Activated CD8-positive, alpha-beta memory T cell treated with anti-CD3 and anti-CD28 coated beads, Interleukin-2, amount 10 ng/mL, durations not matched to agents 7 days and 5 days (primary cell): ENCODE results near the gene RASAL2. TPM values are rescaled to one million over a fixed set of nuclear protein-coding genes. Genes with fewer than 3 reads are reported as not detected.

ENCODE experiments used
- ATAC-seq: fragments of 150-1000 bp; cut with Tn5 transposase; one replicate; pipeline ENCODE4 v1.10.0; 2021; ENCODE audit warnings: moderate library complexity
- CTCF ChIA-PET: fragments of 350-600 bp; sonication (Branson Sonifier 250); formaldehyde crosslinking; loops from one replicate; lab custom pipeline; 2021; ENCODE audit warnings: antibody characterized with exemption; lab: Charles Lee
- DNase-seq: peaks from one replicate; pipeline ENCODE4 v3.0.0-alpha.2; 2020
- H3K27ac Mint-ChIP-seq: one replicate; pipeline ENCODE4 v1.8.0; 2021; ENCODE audit warnings: mild to moderate bottlenecking, mixed read lengths
- H3K27me3 Mint-ChIP-seq: one replicate; pipeline ENCODE4 v1.8.0; 2021; ENCODE audit warnings: mixed read lengths
- H3K36me3 Mint-ChIP-seq: one replicate; pipeline ENCODE4 v1.8.0; 2021; ENCODE audit warnings: mild to moderate bottlenecking, mixed read lengths
- H3K4me1 Mint-ChIP-seq: one replicate; pipeline ENCODE4 v1.8.0; 2021; ENCODE audit warnings: mixed read lengths
- H3K4me3 Mint-ChIP-seq: one replicate; pipeline ENCODE4 v1.8.0; 2021; ENCODE audit warnings: mild to moderate bottlenecking, moderate library complexity, mixed read lengths
- H3K9me3 Mint-ChIP-seq: one replicate; pipeline ENCODE4 v1.8.0; 2022; ENCODE audit warnings: low read depth, mixed read lengths
- total RNA-seq, 2 experiments: library from RNA; stranded (reverse); gene quantifications; one replicate each; pipeline ENCODE4 v1.2.3, GENCODE V29; 2021

RASAL2 gene
- total RNA-seq, 2 experiments from 2014 or later, result not detected

DNA sequence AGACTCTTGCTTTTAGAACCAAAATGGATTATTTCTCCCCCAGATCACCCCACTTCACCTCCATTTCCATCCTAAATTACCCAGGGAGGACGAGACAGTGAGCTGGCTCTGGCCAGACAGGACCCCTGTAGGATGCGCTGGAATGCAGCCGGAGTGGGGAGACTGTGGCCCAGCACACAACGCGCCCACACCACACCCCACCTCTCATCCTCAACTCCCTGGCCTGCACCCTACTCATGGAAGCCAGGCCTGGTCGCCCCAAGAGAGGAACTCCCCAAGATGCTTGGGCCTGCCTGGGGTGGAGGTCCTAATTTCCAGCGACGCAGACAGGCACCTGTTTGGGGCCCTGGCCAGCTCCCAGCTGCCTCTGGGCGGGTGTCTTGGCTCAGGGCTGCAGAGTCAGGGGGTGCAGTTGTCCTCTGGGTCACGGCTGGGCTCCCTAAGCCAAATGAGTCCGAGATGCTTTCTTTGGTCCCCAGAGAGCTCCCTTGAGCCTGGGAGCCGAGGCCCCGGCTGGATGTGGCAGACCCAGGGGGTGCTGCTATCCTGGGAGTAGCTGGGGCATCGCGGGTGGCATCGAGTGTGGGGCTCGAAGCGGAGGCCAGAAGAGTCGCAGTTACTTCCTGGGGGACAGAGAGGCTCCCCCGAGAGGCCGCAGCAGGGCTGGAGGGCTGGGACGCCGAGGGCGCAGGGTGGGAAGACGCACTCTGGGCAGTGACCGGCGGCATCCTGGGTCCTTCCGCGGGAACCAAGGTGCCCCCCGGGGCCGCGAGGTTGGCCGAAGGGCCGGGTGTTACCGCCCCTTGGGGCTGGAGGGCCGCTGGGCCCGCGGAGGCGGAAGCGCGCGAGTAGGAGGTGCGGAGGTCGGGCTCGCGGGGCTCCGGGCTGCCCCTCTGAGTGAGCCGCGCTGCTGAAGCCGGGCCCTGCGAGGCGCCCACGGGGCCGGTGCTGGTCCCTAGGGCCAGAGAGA, 392.5 kb downstream of the RASAL2 start:
- CTCF ChIA-PET, result interaction anchor here (0.6 kb wide), 1 partner anchor 272 kb away, joined by 3 read pairs; no protein-coding TSS in a partner anchor
- H3K27me3 Mint-ChIP-seq, result peaks cover 4% of the 10 kb centered on the region
- no peaks in the 10 kb centered on the region for H3K9me3 Mint-ChIP-seq
- H3K4me1 Mint-ChIP-seq, result no peaks in the 10 kb centered on the region
- H3K36me3 Mint-ChIP-seq, result no peaks in the 10 kb centered on the region
- DNase-seq (no peak), ATAC-seq (no peak)
- H3K4me3 Mint-ChIP-seq, result no peak overlapping the region
- no peak overlapping the region for H3K27ac Mint-ChIP-seq

DNA sequence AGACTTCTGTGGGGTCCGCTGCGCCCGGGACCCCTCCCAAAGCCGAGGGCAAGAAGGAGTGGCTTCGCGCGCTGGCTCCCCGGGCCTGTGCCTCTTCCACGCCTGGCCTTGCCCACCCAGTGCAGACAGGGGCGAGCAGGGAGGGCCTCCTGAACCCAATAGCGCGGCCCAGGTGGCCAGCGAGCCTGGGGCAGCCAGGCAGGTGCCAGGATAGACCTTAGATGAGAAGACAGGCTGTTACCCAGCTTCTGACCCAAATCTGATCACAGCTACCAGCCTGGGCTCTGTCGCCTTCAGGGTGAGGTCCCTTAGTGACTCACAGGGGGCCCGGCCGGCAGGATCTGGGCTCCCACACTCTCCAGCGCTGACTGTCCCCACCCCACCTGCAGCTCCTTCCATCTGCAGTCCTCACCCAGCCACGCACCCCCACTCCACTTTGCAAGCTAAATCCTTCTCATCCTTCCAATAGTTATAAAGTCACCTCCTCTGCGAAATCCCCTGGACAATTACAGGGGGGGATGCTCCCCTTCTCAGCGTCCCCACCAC, 393.2 kb downstream of the RASAL2 start:
- CTCF ChIA-PET, result no interaction called here

DNA sequence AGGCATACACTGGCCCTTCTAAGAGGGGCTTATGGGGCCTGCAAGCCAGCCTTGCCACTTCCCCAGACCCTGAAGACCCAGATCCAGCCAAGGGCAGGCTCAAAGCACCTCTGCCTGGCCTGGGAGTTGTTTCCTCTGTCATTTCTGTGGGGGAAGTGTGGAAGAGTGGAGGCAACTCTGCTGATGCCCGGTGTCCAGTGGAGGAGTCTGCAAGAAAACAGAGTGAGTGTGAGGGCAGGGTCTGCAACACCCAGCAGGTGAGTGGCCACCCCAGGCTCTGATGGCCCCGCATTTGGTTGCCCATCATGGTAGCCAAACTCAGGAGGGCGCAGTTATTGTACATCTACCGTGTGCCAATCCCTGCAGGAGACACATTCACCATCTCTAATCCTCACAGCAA, 394.5 kb downstream of the RASAL2 start:
- ATAC-seq, result no peak
- no peak for DNase-seq
- CTCF ChIA-PET, result no interaction called here
- Mint-ChIP-seq H3K4me1 (no peaks in the 10 kb centered on the region), H3K4me3 (no peak overlapping the region), H3K27me3 (peaks cover 4% of the 10 kb centered on the region), H3K36me3 (no peaks in the 10 kb centered on the region), H3K9me3 (no peaks in the 10 kb centered on the region), H3K27ac (no peak overlapping the region)

More for the DNA sequence above, 393.2 kb downstream of the RASAL2 start:
- DNase-seq, result no peak
- Mint-ChIP-seq H3K27me3 (peaks cover 4% of the 10 kb centered on the region), H3K27ac (no peak overlapping the region), H3K36me3 (no peaks in the 10 kb centered on the region), H3K4me1 (no peaks in the 10 kb centered on the region), H3K9me3 (no peaks in the 10 kb centered on the region), H3K4me3 (no peak overlapping the region)
- ATAC-seq, result no peak

DNA sequence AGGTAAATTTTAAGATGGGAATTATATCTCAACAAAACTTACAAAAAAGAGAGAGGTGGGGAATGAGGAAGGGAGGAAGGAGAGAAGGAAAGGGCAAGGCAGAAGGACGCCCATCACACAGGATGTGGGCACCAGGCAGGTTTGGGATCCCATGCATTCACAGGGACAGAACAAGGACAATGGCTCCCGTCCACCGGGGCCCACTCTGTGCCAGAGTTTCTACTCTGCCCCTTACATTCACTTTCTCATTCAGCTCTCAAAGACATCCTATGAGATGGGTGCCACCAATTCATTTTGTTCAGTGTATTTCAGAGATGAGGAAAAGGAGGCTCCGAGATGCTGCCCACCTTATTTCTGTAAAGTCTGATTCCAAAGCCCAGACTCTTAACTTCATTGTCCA, 395.5 kb downstream of the RASAL2 start:
- ATAC-seq (no peak), DNase-seq (no peak)
- CTCF ChIA-PET, result no interaction called here
- Mint-ChIP-seq H3K27ac (no peak overlapping the region), H3K4me1 (no peaks in the 10 kb centered on the region), H3K9me3 (no peaks in the 10 kb centered on the region), H3K4me3 (no peak overlapping the region), H3K27me3 (peaks cover 4% of the 10 kb centered on the region), H3K36me3 (no peaks in the 10 kb centered on the region)

DNA sequence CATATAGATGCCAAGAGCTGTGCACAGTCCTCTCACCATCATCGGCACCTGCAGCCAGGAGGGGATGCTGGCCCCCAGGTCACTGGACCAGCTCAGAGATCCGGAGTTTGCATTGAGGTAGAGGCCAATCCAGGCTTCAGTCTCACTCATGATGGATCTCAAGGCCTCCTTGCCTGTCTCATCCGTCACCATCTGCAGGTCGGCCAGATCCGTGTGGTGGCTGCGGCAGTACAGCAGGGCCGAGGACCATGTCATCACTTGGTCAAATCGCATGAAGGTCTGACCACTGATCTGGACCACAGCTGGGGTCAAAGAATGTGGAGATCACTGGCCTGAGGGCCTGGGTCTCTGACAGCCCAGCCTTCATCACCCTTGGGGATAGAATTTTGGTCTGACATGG, 396.2 kb downstream of the RASAL2 start:
- ATAC-seq (no peak), DNase-seq (no peak)
- CTCF ChIA-PET, result no interaction called here
- Mint-ChIP-seq H3K4me3 (no peak overlapping the region), H3K27ac (no peak overlapping the region), H3K9me3 (no peaks in the 10 kb centered on the region), H3K36me3 (no peaks in the 10 kb centered on the region), H3K27me3 (peaks cover 4% of the 10 kb centered on the region), H3K4me1 (no peaks in the 10 kb centered on the region)

DNA sequence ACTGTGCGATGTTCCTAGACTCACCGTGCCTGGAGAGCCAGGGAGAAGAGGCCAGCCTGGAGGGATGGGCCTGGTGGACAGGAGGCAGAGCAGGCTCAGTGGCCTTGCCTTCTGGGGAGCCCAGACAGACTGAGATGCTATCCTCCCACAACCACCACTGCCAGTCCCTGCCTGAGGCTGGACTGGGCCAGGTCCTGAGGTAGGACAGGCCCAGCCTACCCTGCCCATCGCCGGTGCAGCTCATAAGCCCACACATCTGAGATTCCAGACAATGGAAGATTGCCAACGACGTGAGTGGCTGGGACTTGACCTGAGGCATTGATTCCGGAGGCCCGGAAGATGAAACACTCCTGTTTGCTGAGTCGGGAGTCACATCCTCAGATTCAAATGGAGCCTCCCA, 397.1 kb downstream of the RASAL2 start:
- H3K27me3 Mint-ChIP-seq, result peaks cover 4% of the 10 kb centered on the region
- no peak for DNase-seq
- no peaks in the 10 kb centered on the region for H3K9me3 Mint-ChIP-seq
- CTCF ChIA-PET, result no interaction called here
- ATAC-seq, result no peak
- H3K27ac Mint-ChIP-seq, result no peak overlapping the region
- no peaks in the 10 kb centered on the region for H3K4me1 Mint-ChIP-seq
- no peaks in the 10 kb centered on the region for H3K36me3 Mint-ChIP-seq
- H3K4me3 Mint-ChIP-seq, result no peak overlapping the region

DNA sequence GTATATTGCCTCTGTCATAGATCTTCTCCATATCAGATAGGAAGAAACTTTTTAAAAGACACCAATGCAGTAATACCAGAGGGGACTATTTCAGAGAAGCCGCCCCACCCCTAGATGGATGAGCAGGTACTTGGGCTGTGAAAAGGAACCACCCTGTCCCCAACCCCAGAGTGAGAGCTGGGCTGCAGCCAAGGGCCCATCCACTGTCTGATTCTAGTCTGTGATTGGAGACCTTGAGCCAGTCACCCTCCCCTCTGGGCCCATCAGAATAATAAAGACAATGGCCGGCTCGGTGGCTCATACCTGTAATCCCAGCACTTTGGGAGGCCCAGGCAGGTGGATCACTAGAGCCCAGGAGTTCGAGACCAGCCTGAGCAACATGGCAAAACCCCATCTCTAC, 397.8 kb downstream of the RASAL2 start:
- CTCF ChIA-PET, result no interaction called here

DNA sequence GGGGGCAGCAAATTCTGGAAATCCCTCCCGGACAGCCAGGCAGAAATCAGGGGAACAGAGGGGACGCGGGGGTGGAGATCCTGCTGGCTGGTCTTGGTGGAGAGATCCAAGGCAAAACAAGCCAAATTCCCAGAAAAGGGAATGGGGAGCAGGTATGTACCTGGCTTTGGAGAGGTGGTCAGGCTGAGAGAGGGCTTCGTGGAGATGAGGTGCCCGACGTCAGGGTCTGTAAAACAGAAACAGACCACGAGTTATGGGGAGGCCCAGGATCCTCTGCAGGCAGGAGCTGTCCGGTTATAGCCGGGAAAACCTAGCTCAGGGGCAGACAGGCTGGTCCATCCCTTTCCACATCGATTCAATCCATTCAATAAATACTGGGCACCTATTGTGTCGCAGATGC, 398.4 kb downstream of the RASAL2 start:
- Mint-ChIP-seq H3K36me3 (no peaks in the 10 kb centered on the region), H3K4me3 (no peak overlapping the region), H3K27ac (no peak overlapping the region), H3K9me3 (no peaks in the 10 kb centered on the region), H3K27me3 (peaks cover 4% of the 10 kb centered on the region), H3K4me1 (no peaks in the 10 kb centered on the region)
- CTCF ChIA-PET, result no interaction called here
- DNase-seq, result no peak
- ATAC-seq, result no peak

More for the DNA sequence above, 397.8 kb downstream of the RASAL2 start:
- Mint-ChIP-seq H3K27ac (no peak overlapping the region), H3K36me3 (no peaks in the 10 kb centered on the region), H3K9me3 (no peaks in the 10 kb centered on the region), H3K4me1 (no peaks in the 10 kb centered on the region), H3K27me3 (peaks cover 4% of the 10 kb centered on the region), H3K4me3 (no peak overlapping the region)
- no peak for DNase-seq
- ATAC-seq, result no peak

DNA sequence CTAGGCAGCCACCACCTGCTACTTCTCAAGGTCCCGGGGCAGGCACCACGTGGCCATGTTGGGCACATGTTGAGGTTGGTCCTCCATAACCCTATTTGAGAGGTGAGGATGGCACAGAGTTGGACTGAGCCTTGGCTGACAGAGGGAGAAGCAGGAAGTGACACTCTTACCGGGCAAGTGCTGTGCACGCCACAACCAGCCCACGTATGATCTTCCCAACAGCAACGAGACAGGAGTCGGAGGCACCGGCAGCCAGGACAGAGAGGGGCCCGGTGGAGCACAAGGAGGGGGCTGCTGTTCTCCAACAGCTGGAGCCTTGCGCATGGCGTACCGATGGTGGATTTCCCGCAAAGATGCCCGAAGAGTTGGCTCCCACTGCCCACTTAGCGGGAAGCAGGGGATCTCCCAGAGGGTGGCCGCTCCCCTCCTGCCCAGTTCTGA, 399.4 kb downstream of the RASAL2 start:
- Mint-ChIP-seq H3K36me3 (no peaks in the 10 kb centered on the region), H3K27me3 (no peaks in the 10 kb centered on the region), H3K4me3 (no peak overlapping the region), H3K27ac (no peak overlapping the region), H3K4me1 (no peaks in the 10 kb centered on the region), H3K9me3 (no peaks in the 10 kb centered on the region)
- DNase-seq, result no peak
- ATAC-seq, result no peak
- CTCF ChIA-PET, result interaction anchor here (0.9 kb wide), 1 partner anchor 8 kb away, joined by 3 read pairs; no protein-coding TSS in a partner anchor

DNA sequence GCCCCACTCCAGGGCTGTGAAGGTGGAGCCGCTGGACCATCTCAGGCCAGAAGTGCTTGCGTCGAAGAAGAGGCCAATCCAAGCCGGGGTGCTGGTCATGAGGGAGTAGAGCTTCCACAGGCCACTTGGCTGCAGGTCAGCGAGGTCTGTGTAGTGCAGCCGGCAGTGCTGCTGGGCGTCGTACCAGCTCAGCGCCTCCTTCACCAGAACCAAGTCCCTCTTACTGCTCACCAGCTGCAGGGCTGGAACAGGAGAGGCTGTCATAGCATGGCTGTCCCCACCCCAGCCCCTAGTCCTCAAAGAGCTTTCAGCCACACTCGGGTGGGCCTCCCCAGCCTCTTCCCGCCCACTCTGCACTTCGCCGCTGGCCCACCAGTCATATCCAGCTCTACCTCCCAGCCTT, 400.7 kb downstream of the RASAL2 start:
- H3K4me1 Mint-ChIP-seq, result no peaks in the 10 kb centered on the region
- no peaks in the 10 kb centered on the region for H3K27me3 Mint-ChIP-seq
- CTCF ChIA-PET, result interaction anchor here (1.3 kb wide), 1 partner anchor 184 kb away, joined by 3 read pairs; no protein-coding TSS in a partner anchor
- no peak overlapping the region for H3K27ac Mint-ChIP-seq
- no peaks in the 10 kb centered on the region for H3K9me3 Mint-ChIP-seq
- H3K4me3 Mint-ChIP-seq, result no peak overlapping the region
- ATAC-seq (no peak), DNase-seq (no peak)
- H3K36me3 Mint-ChIP-seq, result no peaks in the 10 kb centered on the region

DNA sequence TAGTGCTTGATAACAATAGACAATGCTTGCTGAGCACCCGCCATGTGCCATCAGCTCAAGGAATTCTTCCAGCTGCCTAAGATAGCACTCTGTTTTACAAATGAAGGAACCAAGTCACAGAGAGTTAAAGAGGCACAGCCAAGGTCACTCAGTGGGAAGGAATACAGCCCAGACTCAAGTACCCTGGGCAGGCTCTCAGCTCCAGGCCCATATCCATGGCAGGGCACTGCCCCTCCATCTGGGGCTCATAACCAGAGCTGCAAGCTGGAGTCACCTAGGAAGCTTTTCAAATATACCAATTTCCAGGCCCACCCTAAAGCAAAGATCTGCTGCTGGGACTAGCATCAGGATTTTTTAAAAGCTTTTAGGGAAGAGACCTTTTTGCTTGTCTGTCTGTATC, 401.3 kb downstream of the RASAL2 start:
- no peaks in the 10 kb centered on the region for H3K9me3 Mint-ChIP-seq
- DNase-seq (no peak), ATAC-seq (no peak)
- H3K36me3 Mint-ChIP-seq, result no peaks in the 10 kb centered on the region
- H3K27me3 Mint-ChIP-seq, result no peaks in the 10 kb centered on the region
- H3K27ac Mint-ChIP-seq, result no peak overlapping the region
- CTCF ChIA-PET, result interaction anchor here (1.3 kb wide), 1 partner anchor 185 kb away, joined by 3 read pairs; no protein-coding TSS in a partner anchor
- H3K4me3 Mint-ChIP-seq, result no peak overlapping the region
- H3K4me1 Mint-ChIP-seq, result no peaks in the 10 kb centered on the region

DNA sequence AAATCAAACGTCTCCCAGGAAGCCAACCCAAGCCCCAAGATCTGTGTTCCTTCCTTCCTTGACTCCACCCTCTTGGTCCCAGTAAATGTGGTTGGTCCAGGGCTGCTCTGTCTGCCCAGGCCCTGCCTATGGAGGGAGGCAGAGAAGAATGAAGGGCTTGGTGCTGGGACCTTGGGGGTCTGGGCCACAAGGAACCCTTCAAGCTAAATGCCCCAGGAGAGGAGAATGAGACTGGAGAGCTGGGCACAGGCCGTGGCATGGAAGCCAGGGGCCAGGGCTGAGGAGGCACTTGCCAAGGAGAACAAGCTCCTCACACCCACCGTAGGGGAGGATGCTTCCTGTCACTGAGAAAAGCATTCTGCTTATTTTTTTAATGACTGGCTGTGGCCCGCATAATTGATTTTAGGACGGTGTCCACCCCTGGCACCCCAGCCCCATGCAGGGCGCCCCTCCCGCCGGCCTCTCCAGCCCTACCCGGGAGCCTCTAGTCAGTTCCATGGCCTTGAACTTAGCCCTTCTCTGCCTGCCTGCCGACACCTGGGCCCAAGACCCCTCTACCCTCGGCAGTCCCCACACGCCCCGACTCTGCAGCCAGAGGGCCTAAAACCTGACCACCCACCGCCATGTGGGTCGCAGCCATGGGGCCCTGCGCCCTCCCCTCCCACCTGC, 402.0 kb downstream of the RASAL2 start:
- no peaks in the 10 kb centered on the region for H3K4me1 Mint-ChIP-seq
- H3K36me3 Mint-ChIP-seq, result no peaks in the 10 kb centered on the region
- H3K27me3 Mint-ChIP-seq, result no peaks in the 10 kb centered on the region
- H3K9me3 Mint-ChIP-seq, result no peaks in the 10 kb centered on the region
- ATAC-seq (no peak), DNase-seq (no peak)
- CTCF ChIA-PET, result no interaction called here
- no peak overlapping the region for H3K27ac Mint-ChIP-seq
- H3K4me3 Mint-ChIP-seq, result no peak overlapping the region

DNA sequence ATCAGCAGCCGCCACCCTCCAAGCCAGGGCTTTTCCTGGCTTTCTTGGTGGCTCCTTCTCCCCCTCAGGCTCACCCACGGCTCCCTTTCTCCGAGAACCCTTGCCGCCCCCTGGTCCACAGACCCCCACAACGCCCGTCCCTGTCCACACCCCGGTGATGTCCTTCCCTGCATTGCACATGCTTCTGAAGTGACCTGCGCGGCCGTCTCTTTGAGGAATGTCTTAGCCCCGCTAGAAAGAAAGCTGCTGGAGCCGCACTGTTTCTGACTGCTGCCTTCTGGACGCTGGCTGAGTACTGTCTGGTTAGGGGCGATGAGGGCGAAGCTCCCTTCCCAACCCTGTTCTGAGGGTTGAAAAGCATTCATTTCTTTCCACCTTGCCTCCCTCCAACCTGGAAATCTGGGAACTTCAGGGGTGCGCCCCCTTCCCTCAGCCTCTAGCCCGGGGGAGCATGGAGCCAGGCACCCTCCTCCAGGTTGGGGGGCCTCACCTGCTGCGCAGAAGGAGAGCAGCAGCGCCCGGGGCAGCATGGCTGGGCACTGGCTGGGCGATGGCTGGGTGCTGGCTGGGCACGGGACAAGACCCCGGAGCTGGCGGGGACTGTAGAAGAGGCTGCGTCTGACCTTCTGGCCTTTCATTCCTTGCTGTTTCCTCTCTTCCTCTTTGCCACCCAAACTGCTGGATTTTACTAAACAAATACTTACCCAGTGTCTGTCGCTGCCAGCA, 402.7 kb downstream of the RASAL2 start, which contains the start of gene CLEC20A:
Gene CLEC20A (minus strand): TSS at position 555 of the 726 bp plus-strand sequence. CDS start 25 bp downstream, at position 530.
- CTCF ChIA-PET, result no interaction called here
- Mint-ChIP-seq H3K36me3 (no peaks in the 10 kb centered on the region), H3K27me3 (no peaks in the 10 kb centered on the region), H3K4me3 (no peak within 1 kb of the TSS), H3K27ac (no peak within 1 kb of the TSS), H3K4me1 (no peaks in the 10 kb centered on the region), H3K9me3 (no peaks in the 10 kb centered on the region)
- ATAC-seq, result no peak
- DNase-seq, result no peak
